Vagina (tissue), 2 donors: ENCODE results near the gene ASB5. TPM values are rescaled to one million over a fixed set of nuclear protein-coding genes. Genes with fewer than 3 reads are reported as not detected.

ENCODE experiments used
- DNase-seq, 2 donors: peaks; one replicate each; pipeline ENCODE4 v3.0.0-alpha.2; 2017; ENCODE audit errors: extremely low spot score in 2 of 2
- H3K27ac ChIP-seq: fragments of 200-600 bp; sonication (generic); one replicate; pipeline ENCODE4 v1.5.1; 2019
- H3K27me3 ChIP-seq: fragments of 200-600 bp; sonication (generic); one replicate; pipeline ENCODE4 v1.5.1; 2019
- H3K36me3 ChIP-seq, 2 donors: fragments of 200-600 bp; sonication (generic); one replicate each; pipeline ENCODE4 v1.5.1; 2017 to 2019
- H3K4me1 ChIP-seq: fragments of 200-600 bp; sonication (generic); one replicate; pipeline ENCODE4 v1.5.1; 2019
- H3K4me3 ChIP-seq, 2 donors: fragments of 200-600 bp; sonication (generic); 1 replicate in 1 of 2; 2 replicates in 1 of 2; pipeline ENCODE4 v1.5.1; 2016 to 2019
- H3K9me3 ChIP-seq: fragments of 200-600 bp; sonication (generic); one replicate; pipeline ENCODE4 v1.5.1; 2019
- POLR2A ChIP-seq, 2 donors: fragments of 450-650 bp; IDR thresholded peaks; one replicate each; pipeline ENCODE4 v1.6.1; 2017; ENCODE audit warnings: antibody characterized with exemption in 2 of 2, mild to moderate bottlenecking in 2 of 2, moderate library complexity in 2 of 2
- POLR2AphosphoS5 ChIP-seq, 2 donors: sonication (generic); formaldehyde crosslinking; IDR thresholded peaks; one replicate each; pipeline ENCODE4 v1.9.0; 2017; ENCODE audit warnings: antibody characterized with exemption in 2 of 2, mild to moderate bottlenecking in 2 of 2, low read depth in 1 of 2; ENCODE audit not compliant: insufficient read depth in 1 of 2
- intact Hi-C: fragments of 100-400 bp; cut with DNase I; formaldehyde crosslinking; loops from one replicate; pipeline ENCODE4 v1.15.1; 2023
- total RNA-seq: library from RNA; depleted of rRNA; stranded (reverse); fragments of >200 nt; gene quantifications from one replicate; pipeline ENCODE4 v1.2.3, GENCODE V29; 2016
- TF ChIP-seq, protein P1 (sequence below), 3 experiments: fragments of 450-650 bp in 2 of 3; fragments of 200-600 bp in 1 of 3; sonication (generic) in 1 of 3; IDR thresholded peaks; one replicate each; pipeline ENCODE4 v1.5.1; 2017 to 2019; ENCODE audit warnings: antibody characterized with exemption in 3 of 3, mild to moderate bottlenecking in 2 of 3, moderate library complexity in 2 of 3

The ASB5 gene
- total RNA-seq, 1 donor from 2014 or later: 5.9 TPM

DNA sequence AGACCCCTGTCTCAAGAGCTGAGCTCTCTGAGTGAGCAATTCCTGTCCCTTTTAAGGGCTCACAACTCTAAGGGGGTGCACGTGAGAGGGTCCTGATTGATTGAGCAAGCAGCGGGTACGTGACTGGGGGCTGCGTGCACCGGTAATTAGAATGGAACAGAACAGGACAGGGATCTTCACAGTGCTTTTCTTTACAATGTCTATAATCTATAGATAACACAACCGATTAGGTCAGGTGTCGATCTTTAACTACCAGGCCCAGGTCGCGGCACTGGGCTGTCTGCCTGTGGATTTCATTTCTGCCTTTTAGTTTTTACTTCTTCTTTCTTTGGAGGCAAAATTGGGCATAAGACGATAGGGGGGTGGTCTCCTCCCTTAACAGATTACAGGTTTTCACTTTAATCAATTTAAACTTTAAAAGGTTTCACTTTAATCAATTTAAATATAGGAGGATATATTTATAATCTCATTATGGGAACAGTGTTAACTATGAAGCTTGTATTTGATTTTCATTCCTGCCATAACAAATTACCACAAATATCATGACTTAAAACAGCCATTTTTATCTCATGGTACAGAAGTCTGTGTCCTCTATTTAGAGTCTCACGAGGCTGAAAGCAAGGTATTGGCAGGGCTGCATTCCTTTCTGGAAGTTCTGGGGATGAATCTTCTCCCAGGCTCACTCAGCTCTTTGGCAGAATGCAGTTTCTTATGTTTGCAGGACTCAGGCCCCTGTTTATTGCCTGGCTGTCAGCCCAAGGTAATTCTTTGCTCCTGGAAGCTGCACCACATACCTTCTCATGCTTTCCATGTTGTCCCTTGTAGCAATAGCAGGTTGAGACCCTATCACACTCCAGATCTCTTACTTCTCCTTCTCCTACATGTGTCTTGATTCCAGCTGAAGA, 78.9 kb downstream of the ASB5 start:
- no peaks in the 10 kb centered on the region for H3K9me3 ChIP-seq
- no peaks in the 10 kb centered on the region for H3K36me3 ChIP-seq
- no peaks in the 10 kb centered on the region for H3K27me3 ChIP-seq
- no peak overlapping the region for H3K27ac ChIP-seq
- no peak for DNase-seq
- intact Hi-C loops: no loop called here
- peaks cover 7% of the 10 kb centered on the region for H3K4me1 ChIP-seq
- TF ChIP-seq POLR2A (IDR thresholded peaks at IDR 0.05) (no peak), POLR2AphosphoS5 (IDR thresholded peaks at IDR 0.05; ENCODE audit: insufficient read depth in 1 of 2, low read depth in 1 of 2) (no peak)
- TF ChIP-seq, protein P1, sequence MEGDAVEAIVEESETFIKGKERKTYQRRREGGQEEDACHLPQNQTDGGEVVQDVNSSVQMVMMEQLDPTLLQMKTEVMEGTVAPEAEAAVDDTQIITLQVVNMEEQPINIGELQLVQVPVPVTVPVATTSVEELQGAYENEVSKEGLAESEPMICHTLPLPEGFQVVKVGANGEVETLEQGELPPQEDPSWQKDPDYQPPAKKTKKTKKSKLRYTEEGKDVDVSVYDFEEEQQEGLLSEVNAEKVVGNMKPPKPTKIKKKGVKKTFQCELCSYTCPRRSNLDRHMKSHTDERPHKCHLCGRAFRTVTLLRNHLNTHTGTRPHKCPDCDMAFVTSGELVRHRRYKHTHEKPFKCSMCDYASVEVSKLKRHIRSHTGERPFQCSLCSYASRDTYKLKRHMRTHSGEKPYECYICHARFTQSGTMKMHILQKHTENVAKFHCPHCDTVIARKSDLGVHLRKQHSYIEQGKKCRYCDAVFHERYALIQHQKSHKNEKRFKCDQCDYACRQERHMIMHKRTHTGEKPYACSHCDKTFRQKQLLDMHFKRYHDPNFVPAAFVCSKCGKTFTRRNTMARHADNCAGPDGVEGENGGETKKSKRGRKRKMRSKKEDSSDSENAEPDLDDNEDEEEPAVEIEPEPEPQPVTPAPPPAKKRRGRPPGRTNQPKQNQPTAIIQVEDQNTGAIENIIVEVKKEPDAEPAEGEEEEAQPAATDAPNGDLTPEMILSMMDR (IDR thresholded peaks at IDR 0.05): no peak
- H3K4me3 ChIP-seq: no peak overlapping the region

DNA sequence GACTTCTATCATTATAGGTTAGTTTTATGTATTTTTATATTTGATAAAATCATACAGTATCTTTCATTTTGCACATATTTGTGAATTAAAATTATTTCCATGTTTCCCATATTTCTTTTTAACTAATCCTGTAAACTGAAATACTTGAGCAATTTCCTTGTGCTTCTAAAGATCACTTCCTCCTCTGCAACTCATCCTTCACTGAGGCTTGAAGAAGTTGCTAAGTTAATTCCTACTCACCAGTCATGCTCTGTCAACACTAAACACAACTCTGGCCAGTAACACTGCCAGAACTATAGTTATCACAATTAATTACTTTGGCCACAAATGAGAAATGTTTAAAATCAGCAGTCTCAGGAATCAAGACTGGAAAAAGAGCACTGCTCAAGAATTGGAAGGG, 80.4 kb downstream of the ASB5 start:
- Histone ChIP-seq H3K27me3 (no peaks in the 10 kb centered on the region), H3K4me1 (peaks cover 7% of the 10 kb centered on the region), H3K27ac (no peak overlapping the region), H3K4me3 (no peak overlapping the region), H3K36me3 (no peaks in the 10 kb centered on the region), H3K9me3 (no peaks in the 10 kb centered on the region)
- intact Hi-C loops: no loop called here
- no peak for DNase-seq
- TF ChIP-seq POLR2AphosphoS5 (IDR thresholded peaks at IDR 0.05; ENCODE audit: insufficient read depth in 1 of 2, low read depth in 1 of 2): no peak

DNA sequence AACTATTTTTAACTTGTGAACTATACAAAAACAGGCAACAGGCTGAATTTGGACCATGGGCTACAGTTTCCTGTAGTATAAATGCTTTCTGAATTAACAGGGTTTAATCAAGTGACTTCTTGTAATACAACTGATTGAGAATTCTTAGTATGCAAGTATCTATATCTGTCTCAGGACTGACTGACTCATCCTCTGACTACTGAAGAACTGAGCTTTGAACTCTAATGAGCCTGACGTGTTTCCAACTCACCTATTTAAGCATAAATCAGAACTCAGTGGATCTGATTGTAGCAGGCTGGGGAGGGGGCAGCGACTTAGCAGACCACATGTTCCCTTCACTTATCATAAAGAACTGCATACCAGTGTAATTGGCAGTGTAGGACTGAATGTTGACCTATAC, 81.4 kb downstream of the ASB5 start:
- Histone ChIP-seq H3K27ac (peak overlapping the region; percentile 33), H3K36me3 (no peaks in the 10 kb centered on the region), H3K4me1 (peaks cover 7% of the 10 kb centered on the region), H3K9me3 (no peaks in the 10 kb centered on the region), H3K4me3 (no peak overlapping the region), H3K27me3 (no peaks in the 10 kb centered on the region)
- intact Hi-C loops: loop anchor here (2.0 kb wide), 1 partner anchor 49 kb away; no protein-coding TSS in a partner anchor
- TF ChIP-seq POLR2AphosphoS5 (IDR thresholded peaks at IDR 0.05; ENCODE audit: insufficient read depth in 1 of 2, low read depth in 1 of 2) (no peak), POLR2A (IDR thresholded peaks at IDR 0.05) (no peak)
- TF ChIP-seq, protein P1 (IDR thresholded peaks at IDR 0.05): no peak
- DNase-seq: no peak

DNA sequence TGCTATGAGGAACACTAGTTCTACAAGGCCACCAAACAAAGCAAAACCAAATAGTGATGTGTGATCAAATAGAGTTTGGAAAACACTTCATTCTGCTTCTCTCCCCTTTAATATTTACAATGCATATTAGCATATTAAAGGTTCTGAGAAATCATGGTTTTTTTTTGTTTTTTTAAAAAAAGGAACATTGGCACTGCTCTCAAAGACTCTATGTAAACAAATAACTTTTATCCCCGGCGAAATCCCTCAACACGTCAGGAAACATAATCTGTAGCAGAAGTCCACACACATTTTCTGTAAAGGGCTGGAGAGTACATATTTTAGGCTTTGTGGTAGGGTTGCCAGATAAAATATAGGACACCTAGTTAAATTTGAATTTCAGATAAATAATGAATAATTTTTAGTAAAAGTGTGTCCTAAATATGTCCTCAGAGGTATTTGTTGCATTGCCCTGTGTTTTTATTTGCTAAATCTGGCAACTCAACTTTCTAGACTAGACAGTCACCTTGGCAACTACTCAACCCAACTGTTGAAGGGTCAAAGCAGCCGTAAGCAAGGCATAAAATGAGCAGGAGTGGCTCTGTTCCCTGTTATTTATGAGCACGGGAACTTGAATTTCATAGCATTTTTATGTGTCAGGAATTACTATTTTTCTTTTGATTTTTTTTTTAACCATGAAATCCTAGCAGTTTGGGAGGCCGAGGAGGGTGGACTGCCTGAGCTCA, 82.2 kb downstream of the ASB5 start:
- TF ChIP-seq, protein P1 (IDR thresholded peaks at IDR 0.05): no peak
- TF ChIP-seq POLR2A (IDR thresholded peaks at IDR 0.05) (no peak), POLR2AphosphoS5 (IDR thresholded peaks at IDR 0.05; ENCODE audit: insufficient read depth in 1 of 2, low read depth in 1 of 2) (peak in 1 of 2 donors; percentile 11)

DNA sequence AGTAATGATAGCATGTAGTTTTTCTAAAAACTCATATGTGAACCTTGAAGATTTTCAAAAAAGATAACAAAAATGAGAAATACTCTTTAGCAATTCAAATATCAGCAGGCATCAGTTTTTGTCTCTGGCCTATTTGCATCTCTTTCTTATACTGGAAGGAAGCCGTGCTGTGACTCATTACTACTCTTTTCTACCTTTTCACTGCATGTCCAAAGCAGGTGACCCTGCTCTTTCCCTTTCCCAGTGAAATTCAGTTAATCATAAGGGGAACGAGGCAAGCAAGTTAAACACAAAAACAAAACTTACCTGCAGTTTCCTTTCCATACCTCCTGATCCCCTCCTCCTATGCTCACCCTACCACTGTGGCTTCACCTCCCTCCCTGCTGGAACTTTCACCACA, 83.0 kb downstream of the ASB5 start:
- H3K27me3 ChIP-seq: no peaks in the 10 kb centered on the region
- intact Hi-C loops: loop anchor here (2.0 kb wide), 1 partner anchor 51 kb away; no protein-coding TSS in a partner anchor
- no peak for DNase-seq
- H3K4me1 ChIP-seq: peaks cover 7% of the 10 kb centered on the region
- H3K36me3 ChIP-seq: no peaks in the 10 kb centered on the region
- TF ChIP-seq POLR2AphosphoS5 (IDR thresholded peaks at IDR 0.05; ENCODE audit: insufficient read depth in 1 of 2, low read depth in 1 of 2): no peak
- TF ChIP-seq POLR2A (IDR thresholded peaks at IDR 0.05): no peak
- TF ChIP-seq, protein P1 (IDR thresholded peaks at IDR 0.05): no peak
- H3K27ac ChIP-seq: no peak overlapping the region
- H3K9me3 ChIP-seq: no peaks in the 10 kb centered on the region
- no peak overlapping the region for H3K4me3 ChIP-seq

More for the DNA sequence above, 82.2 kb downstream of the ASB5 start:
- H3K27me3 ChIP-seq: no peaks in the 10 kb centered on the region
- intact Hi-C loops: loop anchor here (2.0 kb wide), 1 partner anchor 50 kb away; no protein-coding TSS in a partner anchor
- no peak for DNase-seq
- no peaks in the 10 kb centered on the region for H3K9me3 ChIP-seq
- H3K27ac ChIP-seq: peak overlapping the region; percentile 33
- H3K36me3 ChIP-seq: no peaks in the 10 kb centered on the region
- peaks cover 7% of the 10 kb centered on the region for H3K4me1 ChIP-seq
- H3K4me3 ChIP-seq: no peak overlapping the region
